Upper lobe of right lung (tissue), 1 donor: ENCODE data around the gene ZDHHC14. TPM values are rescaled to one million over a fixed set of nuclear protein-coding genes. Genes with fewer than 3 reads are reported as not detected.

ENCODE experiments used
- ATAC-seq: fragments of 200-7000 bp; cut with Tn5 transposase; one replicate; pipeline ENCODE4 v1.9.1; 2020; ENCODE audit warnings: mild to moderate bottlenecking, moderate library complexity
- DNase-seq: peaks from one replicate; pipeline ENCODE4 v3.0.0-alpha.2; 2020
- H3K27ac ChIP-seq: fragments of 200-600 bp; one replicate; pipeline ENCODE4 v1.8.0; 2022
- H3K27me3 ChIP-seq: fragments of 200-600 bp; one replicate; pipeline ENCODE4 v1.8.0; 2022; ENCODE audit warnings: mild to moderate bottlenecking
- H3K36me3 ChIP-seq: fragments of 200-600 bp; one replicate; pipeline ENCODE4 v1.8.0; 2022
- H3K4me1 ChIP-seq: fragments of 200-600 bp; one replicate; pipeline ENCODE4 v1.8.0; 2022
- H3K4me3 ChIP-seq: fragments of 200-600 bp; one replicate; pipeline ENCODE4 v1.8.0; 2022; ENCODE audit warnings: mild to moderate bottlenecking
- H3K9me3 ChIP-seq: fragments of 200-600 bp; one replicate; pipeline ENCODE4 v1.8.0; 2022
- intact Hi-C: fragments of 100-400 bp; cut with DNase I; formaldehyde crosslinking; loops from one replicate; pipeline ENCODE4 v1.11.0; 2022
- total RNA-seq: library from RNA; stranded (reverse); fragmentation: NEBNext Ultra II Directional; extraction: Animal tissue kit (Norgen Biotek cat#: 25700); gene quantifications from one replicate; pipeline ENCODE4 v1.2.1, GENCODE V29; 2021
- TF ChIP-seq, protein P1 (sequence below): fragments of 200-600 bp; IDR thresholded peaks from one replicate; pipeline ENCODE4 v1.8.0; 2022; ENCODE audit warnings: antibody characterized with exemption
- donor health status: DM: no; HTN: yes; CAD: no; lungs with severe emphysema.

Gene ZDHHC14
- total RNA-seq, 1 donor from 2014 or later, result 12.2 TPM

DNA sequence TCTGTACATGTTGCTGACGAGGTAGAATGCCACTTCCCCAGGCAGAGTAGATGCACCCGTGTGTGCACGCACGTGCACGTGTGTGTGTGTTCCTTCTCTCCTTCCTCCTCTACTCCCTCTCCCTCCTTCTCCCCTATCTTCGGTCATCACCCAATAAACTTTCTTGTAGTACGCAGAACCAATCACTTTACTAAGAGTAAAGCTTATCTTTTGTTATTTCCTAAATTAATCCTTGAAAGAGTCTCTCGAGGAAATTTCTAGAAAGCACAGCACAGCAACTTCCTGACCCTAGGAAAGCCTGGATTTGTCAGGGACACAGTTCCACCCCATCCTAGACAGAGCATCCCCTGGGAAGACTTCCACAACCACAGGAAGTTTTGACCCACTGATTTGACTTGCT lies 166.1 kb downstream of the ZDHHC14 start:
- H3K27me3 ChIP-seq, result no peaks in the 10 kb centered on the region
- TF ChIP-seq, protein P1, sequence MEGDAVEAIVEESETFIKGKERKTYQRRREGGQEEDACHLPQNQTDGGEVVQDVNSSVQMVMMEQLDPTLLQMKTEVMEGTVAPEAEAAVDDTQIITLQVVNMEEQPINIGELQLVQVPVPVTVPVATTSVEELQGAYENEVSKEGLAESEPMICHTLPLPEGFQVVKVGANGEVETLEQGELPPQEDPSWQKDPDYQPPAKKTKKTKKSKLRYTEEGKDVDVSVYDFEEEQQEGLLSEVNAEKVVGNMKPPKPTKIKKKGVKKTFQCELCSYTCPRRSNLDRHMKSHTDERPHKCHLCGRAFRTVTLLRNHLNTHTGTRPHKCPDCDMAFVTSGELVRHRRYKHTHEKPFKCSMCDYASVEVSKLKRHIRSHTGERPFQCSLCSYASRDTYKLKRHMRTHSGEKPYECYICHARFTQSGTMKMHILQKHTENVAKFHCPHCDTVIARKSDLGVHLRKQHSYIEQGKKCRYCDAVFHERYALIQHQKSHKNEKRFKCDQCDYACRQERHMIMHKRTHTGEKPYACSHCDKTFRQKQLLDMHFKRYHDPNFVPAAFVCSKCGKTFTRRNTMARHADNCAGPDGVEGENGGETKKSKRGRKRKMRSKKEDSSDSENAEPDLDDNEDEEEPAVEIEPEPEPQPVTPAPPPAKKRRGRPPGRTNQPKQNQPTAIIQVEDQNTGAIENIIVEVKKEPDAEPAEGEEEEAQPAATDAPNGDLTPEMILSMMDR, result no peak
- DNase-seq, result no peak
- no peaks in the 10 kb centered on the region for H3K9me3 ChIP-seq
- no peak overlapping the region for H3K27ac ChIP-seq
- no peak overlapping the region for H3K4me3 ChIP-seq
- peaks cover 3% of the 10 kb centered on the region for H3K4me1 ChIP-seq
- H3K36me3 ChIP-seq, result no peaks in the 10 kb centered on the region
- ATAC-seq, result no peak
- intact Hi-C loops, result no loop called here

DNA sequence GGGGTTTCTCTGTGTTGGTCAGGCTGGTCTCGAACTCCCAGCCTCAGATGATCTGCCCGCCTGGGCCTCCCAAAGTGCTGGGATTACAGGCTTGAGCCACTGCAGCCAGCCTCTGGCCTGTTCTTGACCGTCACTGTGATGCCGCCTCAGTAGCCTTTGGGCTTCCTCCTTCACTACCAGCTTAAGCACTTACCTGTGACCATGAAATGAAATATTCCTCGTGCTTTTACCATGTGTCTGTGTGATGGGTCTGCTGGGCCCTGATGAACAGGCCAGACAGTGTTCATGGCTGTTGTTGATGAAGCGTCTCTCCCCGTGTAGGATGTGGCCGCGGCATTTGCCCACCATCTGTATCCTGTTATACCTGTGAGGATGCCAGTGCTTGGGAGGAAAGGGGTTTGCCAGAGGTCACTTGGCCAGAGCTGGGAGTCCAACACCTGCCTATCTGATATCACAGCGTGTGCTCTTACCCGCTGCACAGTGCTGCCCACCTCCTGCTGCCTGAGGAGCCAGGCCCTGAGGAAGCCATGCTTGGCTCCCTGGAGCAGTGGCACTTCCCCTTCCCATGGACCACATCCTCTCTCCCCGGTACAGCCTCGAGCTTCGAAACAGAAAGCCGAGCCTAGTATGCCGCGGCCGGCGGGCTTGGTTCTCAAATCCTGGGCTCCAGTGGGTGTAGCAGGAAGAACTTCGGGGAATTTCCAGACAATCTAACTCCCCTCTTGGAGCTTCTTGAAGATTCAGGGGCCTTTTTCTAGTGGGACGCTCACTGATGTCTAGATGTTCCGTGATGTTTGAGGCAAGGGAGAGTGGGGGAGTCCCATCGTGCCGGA lies 167.9 kb downstream of the ZDHHC14 start:
- peak; percentile 82 for ATAC-seq
- no peak for DNase-seq
- Histone ChIP-seq H3K9me3 (no peaks in the 10 kb centered on the region), H3K4me1 (peaks cover 3% of the 10 kb centered on the region), H3K36me3 (no peaks in the 10 kb centered on the region), H3K27me3 (no peaks in the 10 kb centered on the region), H3K4me3 (no peak overlapping the region), H3K27ac (no peak overlapping the region)
- TF ChIP-seq, protein P1, result no peak
- intact Hi-C loops, result no loop called here

DNA sequence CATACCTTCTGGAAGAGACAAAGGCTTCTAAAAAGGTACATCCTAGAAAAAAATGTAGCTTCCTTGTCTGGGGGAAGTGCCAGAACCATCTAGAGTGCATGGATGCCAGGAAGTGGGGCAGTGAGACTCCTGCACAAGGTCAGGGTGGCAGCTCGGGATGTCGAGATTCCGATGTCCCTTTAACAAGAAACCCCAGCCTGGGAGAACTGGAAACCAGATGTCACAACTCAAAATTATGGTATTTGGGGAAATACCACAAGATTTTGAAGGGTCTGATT lies 168.4 kb downstream of the ZDHHC14 start:
- Histone ChIP-seq H3K9me3 (no peaks in the 10 kb centered on the region), H3K36me3 (no peaks in the 10 kb centered on the region), H3K4me1 (peaks cover 3% of the 10 kb centered on the region), H3K27ac (no peak overlapping the region), H3K4me3 (no peak overlapping the region), H3K27me3 (no peaks in the 10 kb centered on the region)
- intact Hi-C loops, result no loop called here
- TF ChIP-seq, protein P1, result no peak
- ATAC-seq (no peak), DNase-seq (no peak)

GRCh38 chr6:157550114-157550989 lies 169.4 kb downstream of the ZDHHC14 start:
- no peaks in the 10 kb centered on the region for H3K9me3 ChIP-seq
- TF ChIP-seq, protein P1, result no peak
- no peak overlapping the region for H3K4me3 ChIP-seq
- DNase-seq, result no peak
- peak; percentile 6 for ATAC-seq
- no peak overlapping the region for H3K27ac ChIP-seq
- intact Hi-C loops, result no loop called here
- no peaks in the 10 kb centered on the region for H3K36me3 ChIP-seq
- H3K4me1 ChIP-seq, result peaks cover 3% of the 10 kb centered on the region
- H3K27me3 ChIP-seq, result no peaks in the 10 kb centered on the region

- DNase-seq (no peak), ATAC-seq (no peak)
- TF ChIP-seq, protein P1, result no peak
- H3K4me1 ChIP-seq, result peaks cover 3% of the 10 kb centered on the region
- no peaks in the 10 kb centered on the region for H3K36me3 ChIP-seq
- H3K27ac ChIP-seq, result no peak overlapping the region
- H3K27me3 ChIP-seq, result no peaks in the 10 kb centered on the region
- H3K4me3 ChIP-seq, result no peak overlapping the region
- H3K9me3 ChIP-seq, result no peaks in the 10 kb centered on the region
- intact Hi-C loops, result no loop called here
Measured at GRCh38 chr6:157551041-157551832, 170.2 kb downstream of the ZDHHC14 start.
